Tibial artery (tissue), 4 donors: Measurements from ENCODE around the gene ZPBP2.

ENCODE experiments used
- DNase-seq, 2 donors: peaks; one replicate each; pipeline ENCODE4 v3.0.0-alpha.2; 2019
- H3K27ac ChIP-seq, 2 donors: fragments of 200-600 bp; sonication (generic) in 1 of 2; 1 replicate in 1 of 2; 2 replicates in 1 of 2; pipeline ENCODE4 v1.5.1; 2018 to 2019; ENCODE audit warnings: mild to moderate bottlenecking in 1 of 2
- H3K27me3 ChIP-seq, 2 donors: fragments of 200-600 bp; sonication (generic) in 1 of 2; one replicate each; pipeline versions ENCODE4 v1.5.1 to v1.6.0; 2016 to 2019
- H3K36me3 ChIP-seq, 3 donors: fragments of 200-600 bp; sonication (generic) in 2 of 3; one replicate each; pipeline ENCODE4 v1.5.1; 2016 to 2019; ENCODE audit warnings: mild to moderate bottlenecking in 2 of 3
- H3K4me1 ChIP-seq, 4 donors: fragments of 200-600 bp; sonication (generic) in 2 of 4; 1 replicate in 3 of 4; 2 replicates in 1 of 4; pipeline ENCODE4 v1.5.1; 2016 to 2019
- H3K4me3 ChIP-seq, 2 donors: fragments of 200-600 bp; sonication (generic) in 1 of 2; 1 replicate in 1 of 2; 2 replicates in 1 of 2; pipeline ENCODE4 v1.5.1; 2018 to 2019; ENCODE audit warnings: mild to moderate bottlenecking in 2 of 2
- H3K9me3 ChIP-seq, 3 donors: fragments of 200-600 bp; sonication (generic) in 1 of 3; one replicate each; pipeline ENCODE4 v1.5.1; 2016 to 2019
- intact Hi-C: fragments of 100-400 bp; cut with DNase I; formaldehyde crosslinking; loops from one replicate; pipeline ENCODE4 v1.15.0; 2023; ENCODE audit warnings: low total_unique reads
- TF ChIP-seq, protein P1 (sequence below), 2 experiments: fragments of 200-600 bp in 1 of 2; fragments of 450-650 bp in 1 of 2; IDR thresholded peaks; one replicate each; pipeline ENCODE4 v1.5.1; 2017 to 2019; ENCODE audit warnings: antibody characterized with exemption in 2 of 2, mild to moderate bottlenecking in 1 of 2, moderate library complexity in 1 of 2

Gene ZPBP2

GRCh38 chr17:39861235-39861634 lies 6.8 kb upstream of the ZPBP2 start:
- Histone ChIP-seq H3K9me3 (no peaks in the 10 kb centered on the region), H3K4me1 (peaks cover 0 to 6% (median 3%) of the 10 kb centered on the region in 4 donors), H3K27me3 (peaks cover 6 to 71% of the 10 kb centered on the region in 2 donors), H3K27ac (no peak overlapping the region), H3K36me3 (no peaks in the 10 kb centered on the region), H3K4me3 (no peak overlapping the region)
- DNase-seq: no peak
- intact Hi-C loops: no loop called here
- TF ChIP-seq, protein P1, sequence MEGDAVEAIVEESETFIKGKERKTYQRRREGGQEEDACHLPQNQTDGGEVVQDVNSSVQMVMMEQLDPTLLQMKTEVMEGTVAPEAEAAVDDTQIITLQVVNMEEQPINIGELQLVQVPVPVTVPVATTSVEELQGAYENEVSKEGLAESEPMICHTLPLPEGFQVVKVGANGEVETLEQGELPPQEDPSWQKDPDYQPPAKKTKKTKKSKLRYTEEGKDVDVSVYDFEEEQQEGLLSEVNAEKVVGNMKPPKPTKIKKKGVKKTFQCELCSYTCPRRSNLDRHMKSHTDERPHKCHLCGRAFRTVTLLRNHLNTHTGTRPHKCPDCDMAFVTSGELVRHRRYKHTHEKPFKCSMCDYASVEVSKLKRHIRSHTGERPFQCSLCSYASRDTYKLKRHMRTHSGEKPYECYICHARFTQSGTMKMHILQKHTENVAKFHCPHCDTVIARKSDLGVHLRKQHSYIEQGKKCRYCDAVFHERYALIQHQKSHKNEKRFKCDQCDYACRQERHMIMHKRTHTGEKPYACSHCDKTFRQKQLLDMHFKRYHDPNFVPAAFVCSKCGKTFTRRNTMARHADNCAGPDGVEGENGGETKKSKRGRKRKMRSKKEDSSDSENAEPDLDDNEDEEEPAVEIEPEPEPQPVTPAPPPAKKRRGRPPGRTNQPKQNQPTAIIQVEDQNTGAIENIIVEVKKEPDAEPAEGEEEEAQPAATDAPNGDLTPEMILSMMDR (IDR thresholded peaks at IDR 0.05): no peak

- H3K4me1 ChIP-seq: peaks cover 0 to 6% (median 3%) of the 10 kb centered on the region in 4 donors
- no peak for DNase-seq
- H3K9me3 ChIP-seq: peaks cover 0 to 10% (median 6%) of the 10 kb centered on the region in 3 donors
- H3K4me3 ChIP-seq: no peak overlapping the region
- TF ChIP-seq, protein P1 (IDR thresholded peaks at IDR 0.05): no peak
- no peaks in the 10 kb centered on the region for H3K36me3 ChIP-seq
- H3K27me3 ChIP-seq: peaks cover 6 to 81% of the 10 kb centered on the region in 2 donors
- H3K27ac ChIP-seq: no peak overlapping the region
- intact Hi-C loops: no loop called here
Measured at GRCh38 chr17:39863244-39863917, 4.6 kb upstream of the ZPBP2 start.

DNA sequence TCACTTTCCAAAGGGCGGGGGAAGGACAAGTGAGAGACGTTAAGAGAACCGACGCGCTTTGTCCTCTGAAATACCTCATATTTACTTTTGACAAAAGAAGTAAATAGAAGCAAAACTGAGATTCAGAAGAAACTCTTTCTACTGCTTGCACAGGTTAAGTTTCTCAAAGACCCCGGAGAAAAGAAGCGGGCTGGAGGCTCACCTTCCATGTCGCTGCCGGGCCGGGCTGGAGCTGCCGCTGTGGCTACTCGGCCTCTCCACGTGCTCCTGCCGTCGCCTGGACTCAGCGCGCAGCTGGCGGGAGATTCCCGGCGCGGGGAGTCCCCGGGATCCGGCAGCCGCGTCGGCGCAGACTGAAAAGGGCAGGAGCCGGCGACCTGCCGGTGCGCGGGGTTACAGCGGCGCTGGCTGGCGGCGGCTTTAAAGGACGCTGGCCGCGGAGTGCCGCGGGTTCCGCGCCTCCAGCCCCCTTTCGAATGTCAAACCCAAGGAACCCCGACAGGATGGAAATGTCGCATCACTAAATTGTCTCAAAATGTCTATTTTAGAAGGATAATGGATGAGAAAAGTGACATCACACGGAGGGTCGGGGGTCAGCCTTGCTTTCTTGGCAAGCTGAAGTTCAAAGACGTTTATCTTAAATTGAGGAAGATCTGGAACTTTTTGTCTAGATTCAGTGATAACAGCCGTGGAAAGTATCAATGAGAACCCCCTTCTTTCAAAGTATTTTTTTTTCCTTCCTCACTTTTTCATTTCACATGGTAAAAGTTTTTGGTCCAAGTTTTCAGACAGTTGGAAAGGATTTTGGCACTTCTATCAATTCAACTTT lies 3.9 kb upstream of the ZPBP2 start, which contains the start of gene IKZF3:
Gene IKZF3, minus strand, starts transcription at position 395 of the 829 bp plus-strand sequence. Its CDS starts 186 bp downstream, at position 209.
- peaks cover 6 to 83% of the 10 kb centered on the region in 2 donors for H3K27me3 ChIP-seq
- no peak within 1 kb of the TSS for H3K27ac ChIP-seq
- no peaks in the 10 kb centered on the region for H3K36me3 ChIP-seq
- TF ChIP-seq, protein P1 (IDR thresholded peaks at IDR 0.05): no peak
- intact Hi-C loops: no loop called here
- peak in 1 of 2 donors; percentile 67 for DNase-seq
- H3K4me3 ChIP-seq: no peak within 1 kb of the TSS
- peaks cover 0 to 10% (median 7%) of the 10 kb centered on the region in 3 donors for H3K9me3 ChIP-seq
- H3K4me1 ChIP-seq: peaks cover 0 to 6% (median 3%) of the 10 kb centered on the region in 4 donors

DNA sequence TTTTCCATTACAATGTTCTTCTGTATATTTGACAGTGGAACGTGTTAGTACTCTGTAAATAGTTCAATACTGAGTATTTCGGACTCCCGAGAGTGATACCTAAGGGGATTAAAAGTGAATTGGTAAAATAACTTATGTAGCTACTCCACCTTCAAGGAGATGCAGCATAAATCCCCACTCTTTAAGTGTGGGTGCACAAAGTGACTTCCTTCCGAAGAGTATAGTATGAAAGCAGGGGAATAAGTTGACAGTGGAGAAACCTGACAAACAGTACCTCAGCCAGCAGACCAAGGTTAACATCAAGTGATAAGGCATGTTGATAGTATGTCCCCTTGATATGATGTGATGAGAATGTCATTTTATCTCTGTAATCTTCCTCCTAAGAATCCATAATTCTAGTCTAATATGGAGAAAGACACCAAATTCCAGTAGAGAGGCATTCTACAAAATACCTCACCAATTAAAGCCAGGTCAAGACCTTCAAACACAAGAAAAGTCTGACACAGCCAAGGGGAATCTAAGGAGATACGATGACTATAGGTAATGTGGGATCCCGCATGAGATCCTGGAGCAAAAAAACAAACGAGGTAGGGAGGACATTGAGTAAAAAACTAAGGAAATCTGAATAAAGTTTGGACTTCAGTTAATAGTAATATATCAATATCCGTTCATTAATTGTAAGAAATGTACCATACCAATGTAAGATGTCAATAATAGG lies 1.8 kb upstream of the ZPBP2 start:
- no peaks in the 10 kb centered on the region for H3K36me3 ChIP-seq
- H3K27me3 ChIP-seq: peaks cover 6 to 72% of the 10 kb centered on the region in 2 donors
- no peak overlapping the region for H3K4me3 ChIP-seq
- peaks cover 0 to 6% (median 3%) of the 10 kb centered on the region in 4 donors for H3K4me1 ChIP-seq
- intact Hi-C loops: no loop called here
- TF ChIP-seq, protein P1 (IDR thresholded peaks at IDR 0.05): no peak
- H3K27ac ChIP-seq: no peak overlapping the region
- peaks cover 0 to 10% (median 7%) of the 10 kb centered on the region in 3 donors for H3K9me3 ChIP-seq
- DNase-seq: no peak

GRCh38 chr17:39867084-39867879 lies 720 bp upstream of the ZPBP2 start:
- Histone ChIP-seq H3K4me3 (no peak overlapping the region), H3K4me1 (peaks cover 0 to 6% (median 3%) of the 10 kb centered on the region in 4 donors), H3K27me3 (peaks cover 6 to 62% of the 10 kb centered on the region in 2 donors), H3K27ac (no peak overlapping the region), H3K9me3 (peaks cover 0 to 10% (median 7%) of the 10 kb centered on the region in 3 donors), H3K36me3 (no peaks in the 10 kb centered on the region)
- DNase-seq: no peak
- TF ChIP-seq, protein P1 (IDR thresholded peaks at IDR 0.05): no peak
- intact Hi-C loops: no loop called here
